ENCODE measurements around the gene PRKCD.

Gene PRKCD

DNA sequence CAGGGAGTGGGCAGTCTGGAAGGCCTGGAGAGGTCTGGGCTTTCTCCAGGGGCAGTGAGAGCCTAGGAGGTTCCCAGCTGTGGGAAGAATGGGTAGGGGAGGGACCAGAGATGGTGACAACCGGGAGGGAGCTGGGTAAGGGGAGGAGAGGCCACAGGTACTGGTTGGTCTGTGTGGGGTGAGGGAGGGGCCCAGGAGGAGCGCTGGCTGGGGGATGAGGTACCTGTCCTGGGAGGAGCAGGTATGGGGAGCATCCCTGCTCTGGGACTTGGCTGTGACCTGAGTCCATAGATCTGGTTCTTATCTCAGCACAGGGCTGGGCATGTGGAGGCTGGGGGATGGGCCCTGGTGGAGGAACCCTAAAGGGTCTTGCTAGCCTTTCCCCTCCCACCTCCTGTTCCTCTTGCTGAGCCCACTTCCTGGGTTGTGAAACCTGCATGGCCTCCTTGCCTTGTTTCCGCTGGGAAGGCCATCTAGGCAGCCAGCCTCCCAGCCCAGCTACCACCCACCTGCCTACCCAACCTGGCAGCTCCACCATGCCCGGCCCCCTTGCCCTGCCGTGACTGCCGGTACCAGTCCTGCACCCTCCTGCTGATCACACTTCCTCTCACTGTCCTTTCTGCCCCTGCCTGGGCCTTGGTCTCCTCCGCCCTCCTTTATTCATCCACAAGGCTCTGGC lies 11.0 kb downstream of the PRKCD start:
- TF ChIP-seq, protein P1, sequence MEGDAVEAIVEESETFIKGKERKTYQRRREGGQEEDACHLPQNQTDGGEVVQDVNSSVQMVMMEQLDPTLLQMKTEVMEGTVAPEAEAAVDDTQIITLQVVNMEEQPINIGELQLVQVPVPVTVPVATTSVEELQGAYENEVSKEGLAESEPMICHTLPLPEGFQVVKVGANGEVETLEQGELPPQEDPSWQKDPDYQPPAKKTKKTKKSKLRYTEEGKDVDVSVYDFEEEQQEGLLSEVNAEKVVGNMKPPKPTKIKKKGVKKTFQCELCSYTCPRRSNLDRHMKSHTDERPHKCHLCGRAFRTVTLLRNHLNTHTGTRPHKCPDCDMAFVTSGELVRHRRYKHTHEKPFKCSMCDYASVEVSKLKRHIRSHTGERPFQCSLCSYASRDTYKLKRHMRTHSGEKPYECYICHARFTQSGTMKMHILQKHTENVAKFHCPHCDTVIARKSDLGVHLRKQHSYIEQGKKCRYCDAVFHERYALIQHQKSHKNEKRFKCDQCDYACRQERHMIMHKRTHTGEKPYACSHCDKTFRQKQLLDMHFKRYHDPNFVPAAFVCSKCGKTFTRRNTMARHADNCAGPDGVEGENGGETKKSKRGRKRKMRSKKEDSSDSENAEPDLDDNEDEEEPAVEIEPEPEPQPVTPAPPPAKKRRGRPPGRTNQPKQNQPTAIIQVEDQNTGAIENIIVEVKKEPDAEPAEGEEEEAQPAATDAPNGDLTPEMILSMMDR (IDR thresholded peaks at IDR 0.05; ENCODE audit: control insufficient read depth, extremely low read depth, insufficient read depth): no peak
- no peak for DNase-seq (ENCODE audit: low read depth)
- no peak overlapping the region for H3K4me3 ChIP-seq (ENCODE audit: low read depth, low read length)

- no peak for DNase-seq (ENCODE audit: low read depth)
- TF ChIP-seq, protein P1 (IDR thresholded peaks at IDR 0.05; ENCODE audit: control insufficient read depth, extremely low read depth, insufficient read depth): no peak
- H3K4me3 ChIP-seq (ENCODE audit: low read depth, low read length): no peak overlapping the region
Observed at GRCh38 chr3:53173107-53173506, 12.1 kb downstream of the PRKCD start.

- TF ChIP-seq, protein P1 (IDR thresholded peaks at IDR 0.05; ENCODE audit: control insufficient read depth, extremely low read depth, insufficient read depth): no peak
- DNase-seq (ENCODE audit: low read depth): no peak
- H3K4me3 ChIP-seq (ENCODE audit: low read depth, low read length): no peak overlapping the region
Observed at GRCh38 chr3:53174346-53175250, 13.6 kb downstream of the PRKCD start.

DNA sequence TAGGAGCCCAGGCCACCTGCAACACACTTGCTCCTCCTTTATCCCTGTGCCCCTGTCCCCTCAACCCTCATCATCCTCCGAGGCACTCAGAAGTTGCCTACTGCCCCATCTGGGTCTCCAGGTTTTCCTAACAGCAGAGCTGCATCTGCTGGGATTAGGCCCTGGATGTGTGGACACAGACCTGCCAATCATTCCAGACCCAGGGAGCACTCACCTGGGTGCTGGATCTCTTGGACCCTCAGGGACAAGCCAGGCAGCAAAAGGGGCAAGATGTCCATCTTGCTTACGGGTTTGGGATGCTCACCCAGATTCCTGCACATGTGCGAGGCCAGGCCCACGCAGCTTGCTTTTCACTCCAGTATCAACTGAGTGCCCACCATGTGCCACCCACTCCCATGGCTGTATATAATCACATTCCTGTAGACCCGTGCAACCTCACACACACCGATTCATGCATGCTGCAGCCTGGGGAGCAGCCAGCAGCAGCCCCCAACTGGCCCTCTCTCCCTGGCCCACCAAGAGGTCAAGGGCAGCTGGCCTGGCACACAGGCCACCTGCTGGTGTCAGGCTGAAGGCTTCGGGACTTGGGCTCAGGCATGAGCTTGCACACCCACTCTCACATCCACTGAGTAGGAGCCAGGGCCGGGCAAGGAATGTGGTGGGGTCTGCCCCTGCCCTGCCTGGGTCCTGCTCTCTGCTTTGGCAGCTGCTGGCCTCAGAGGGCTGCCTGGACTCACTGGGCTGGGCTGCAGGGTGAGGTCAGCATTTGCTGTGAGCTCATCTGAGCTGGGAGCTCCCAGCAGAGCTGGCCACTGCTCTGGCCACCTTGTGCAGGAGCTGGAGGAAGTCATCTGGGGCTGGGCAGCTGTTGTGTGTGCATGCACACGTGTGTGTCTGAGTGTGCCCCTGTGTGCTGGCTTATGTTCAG lies 14.9 kb downstream of the PRKCD start:
- DNase-seq (ENCODE audit: low read depth): no peak
- TF ChIP-seq, protein P1 (IDR thresholded peaks at IDR 0.05; ENCODE audit: control insufficient read depth, extremely low read depth, insufficient read depth): no peak
- H3K4me3 ChIP-seq (ENCODE audit: low read depth, low read length): no peak overlapping the region

DNA sequence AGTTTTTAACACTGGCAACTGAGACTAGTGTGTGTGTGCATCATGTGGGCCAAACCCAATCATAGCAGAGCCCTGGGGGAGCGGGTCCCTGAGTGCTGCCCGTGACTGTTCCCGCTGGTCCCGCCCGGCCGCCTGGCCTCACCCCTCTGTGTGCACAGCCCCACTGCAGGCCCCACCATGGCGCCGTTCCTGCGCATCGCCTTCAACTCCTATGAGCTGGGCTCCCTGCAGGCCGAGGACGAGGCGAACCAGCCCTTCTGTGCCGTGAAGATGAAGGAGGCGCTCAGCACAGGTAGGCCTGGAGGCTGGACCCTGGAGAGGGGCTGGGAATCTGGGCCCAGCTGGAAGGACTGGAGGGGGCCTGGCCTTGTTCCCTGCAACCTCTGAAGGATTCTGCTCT lies 17.2 kb downstream of the PRKCD start:
- TF ChIP-seq, protein P1 (IDR thresholded peaks at IDR 0.05; ENCODE audit: control insufficient read depth, extremely low read depth, insufficient read depth): no peak
- no peak for DNase-seq (ENCODE audit: low read depth)
- no peak overlapping the region for H3K4me3 ChIP-seq (ENCODE audit: low read depth, low read length)

DNA sequence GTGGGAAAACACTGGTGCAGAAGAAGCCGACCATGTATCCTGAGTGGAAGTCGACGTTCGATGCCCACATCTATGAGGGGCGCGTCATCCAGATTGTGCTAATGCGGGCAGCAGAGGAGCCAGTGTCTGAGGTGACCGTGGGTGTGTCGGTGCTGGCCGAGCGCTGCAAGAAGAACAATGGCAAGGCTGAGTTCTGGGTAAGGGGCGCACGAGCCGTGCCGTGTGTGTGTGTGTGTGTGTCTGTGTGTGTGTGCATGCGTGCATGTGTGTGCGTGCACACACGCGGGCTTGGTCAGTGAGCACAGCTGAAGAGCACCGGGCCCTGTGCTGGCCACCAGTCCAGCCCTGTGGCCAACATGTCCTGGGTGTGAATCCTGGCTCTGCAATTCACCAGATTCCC lies 18.6 kb downstream of the PRKCD start:
- H3K4me3 ChIP-seq (ENCODE audit: low read depth, low read length): no peak overlapping the region
- DNase-seq (ENCODE audit: low read depth): no peak
- TF ChIP-seq, protein P1 (IDR thresholded peaks at IDR 0.05; ENCODE audit: control insufficient read depth, extremely low read depth, insufficient read depth): no peak
